Stimulated activated CD4-positive, alpha-beta T cell treated with anti-CD3 and anti-CD28 coated beads, TNF-alpha, amount 100 ng/mL, for 4 hours (primary cell): Measurements from ENCODE around the gene RNPS1.
"Not testable (repeated sequence)": the region's sequence is repeated elsewhere in the genome, so short reads cannot be mapped to it uniquely, and the experiment has no call there.

Experiments used
- DNase-seq, 3 experiments: peaks; one replicate each; pipeline ENCODE4 v3.0.0-alpha.2; 2020; ENCODE audit warnings: low read depth in 3 of 3

The RNPS1 gene

DNA sequence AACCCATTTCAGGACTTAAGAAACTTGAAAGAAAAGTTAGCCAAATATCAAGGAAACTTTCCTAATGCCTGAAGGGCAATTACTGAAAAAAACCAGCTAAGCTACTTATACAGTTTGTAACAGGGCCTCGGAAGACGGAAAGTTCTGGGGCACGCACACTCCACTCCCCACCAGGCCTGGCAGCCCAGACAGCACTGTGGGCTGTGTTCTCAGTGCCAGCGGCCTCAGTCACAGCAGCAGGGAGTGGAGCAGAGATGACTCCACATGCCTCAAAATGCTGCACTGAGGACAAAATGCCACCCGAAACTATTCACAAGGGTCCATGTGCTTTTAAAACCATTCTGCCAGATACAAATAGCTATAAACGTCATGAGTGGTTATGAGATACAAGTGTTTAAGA, 10.2 kb downstream of the RNPS1 start:
- no peak for DNase-seq

DNA sequence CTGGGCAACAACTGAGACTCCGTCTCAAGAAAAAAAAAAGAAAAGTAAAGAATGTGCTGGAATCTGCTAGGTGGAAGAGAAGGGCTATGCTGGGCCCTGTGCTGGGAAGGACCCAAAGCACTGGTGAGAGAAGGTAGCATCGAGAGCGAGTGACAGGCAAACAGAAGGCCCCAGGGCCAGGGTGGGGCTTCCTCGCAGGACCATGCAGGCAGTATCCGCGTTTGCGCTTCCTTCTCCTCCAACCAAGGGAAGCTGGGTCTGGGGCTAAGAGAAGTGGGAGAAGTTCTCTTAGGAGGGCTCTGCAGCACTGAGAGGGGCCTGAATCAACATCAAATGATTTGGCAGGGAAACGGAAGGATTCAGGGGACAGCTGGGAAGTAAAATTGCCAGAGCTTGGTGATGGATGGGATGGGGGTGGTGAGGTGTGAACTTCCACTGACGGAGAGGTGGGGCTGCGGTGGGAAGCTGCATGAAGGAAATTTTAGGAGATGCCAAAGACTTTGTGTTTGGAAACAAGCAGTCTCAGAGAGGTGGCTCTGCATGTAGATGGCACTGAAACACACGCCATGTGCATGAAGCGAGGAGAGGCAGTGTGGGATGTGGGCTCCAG, 11.3 kb downstream of the RNPS1 start:
- no peak for DNase-seq

DNA sequence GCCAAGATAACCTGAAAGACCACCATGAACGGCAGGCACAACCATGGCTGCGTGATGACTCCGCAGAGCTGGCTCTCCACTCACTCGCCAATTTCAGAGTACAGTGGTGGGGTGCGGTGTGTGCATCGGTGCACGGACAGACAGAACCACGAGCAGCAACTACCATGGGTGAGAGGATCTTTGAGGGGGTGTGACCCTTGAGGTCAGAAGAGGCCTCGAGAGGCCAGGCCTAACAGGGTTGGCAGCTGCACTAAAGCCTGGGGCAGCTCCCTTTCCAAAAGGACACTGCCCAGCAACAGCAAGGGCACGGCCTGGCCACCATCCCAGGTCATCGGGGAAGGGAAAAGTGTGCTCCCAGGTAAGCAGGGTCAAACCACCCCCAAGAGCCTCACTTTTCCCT, 14.6 kb downstream of the RNPS1 start:
- no peak for DNase-seq

DNA sequence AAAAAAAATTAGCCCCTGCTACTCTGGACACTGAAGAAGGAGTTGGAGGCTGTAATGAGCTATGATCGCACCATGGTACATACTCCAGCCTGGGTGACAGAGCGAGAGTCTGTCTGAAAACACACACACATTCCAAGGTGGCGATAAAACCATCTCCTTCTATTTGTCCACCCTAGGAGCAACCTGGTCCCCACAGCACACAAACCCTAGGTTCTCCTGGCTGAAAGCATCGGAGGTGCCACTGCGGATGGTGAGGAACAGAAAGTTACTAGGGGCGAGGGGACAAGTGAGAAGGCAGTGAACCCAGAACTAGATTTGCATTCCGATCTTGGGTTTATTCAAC, 15.1 kb downstream of the RNPS1 start:
- no peak for DNase-seq

DNA sequence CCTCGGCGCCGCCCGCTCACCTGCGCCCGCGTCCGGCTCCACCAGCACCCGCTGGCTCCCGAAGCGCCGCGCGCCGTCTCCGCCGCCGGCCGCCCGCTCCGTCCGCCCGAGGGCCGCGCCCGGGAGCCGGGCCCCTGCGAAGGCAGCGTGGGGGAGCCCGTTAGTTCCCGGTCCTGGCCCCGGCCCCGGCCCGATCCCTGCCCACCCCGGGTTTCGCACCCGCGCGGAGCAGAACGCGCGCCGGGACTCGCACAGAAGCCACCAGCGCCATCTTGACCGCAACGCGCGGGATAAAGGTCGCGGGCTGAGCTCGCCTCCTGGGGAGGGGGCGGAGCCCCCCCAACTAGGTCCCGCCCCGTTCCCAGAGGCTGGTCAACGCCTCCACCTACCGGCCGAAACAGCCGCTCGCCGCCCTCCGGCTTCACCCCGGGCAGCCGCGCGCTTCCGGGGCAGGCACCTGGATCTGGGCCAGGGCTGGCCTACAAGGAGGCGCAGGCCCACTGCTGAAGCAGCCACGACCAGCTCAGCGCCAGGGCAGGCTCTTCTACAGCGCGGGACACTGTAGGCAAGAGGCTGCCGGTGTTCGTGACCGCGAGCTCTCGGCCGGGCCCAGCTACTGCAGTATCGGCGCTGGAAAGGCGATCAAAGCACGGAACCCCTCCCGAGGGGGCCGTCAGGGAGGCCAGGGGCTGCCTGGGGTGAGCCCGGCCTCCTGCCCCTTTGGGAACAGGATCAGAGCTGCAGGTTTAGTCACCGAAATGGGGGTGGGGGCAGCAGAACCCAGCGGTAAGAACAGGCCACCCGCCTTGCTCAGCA, 16.4 kb downstream of the RNPS1 start, which contains the start of gene ECI1:
TSS of gene ECI1 (minus strand) at position 292 of the 816 bp plus-strand sequence. CDS start at position 271, 21 bp downstream.
- DNase-seq: peak; percentile 57 to 70 (median 61)

DNA sequence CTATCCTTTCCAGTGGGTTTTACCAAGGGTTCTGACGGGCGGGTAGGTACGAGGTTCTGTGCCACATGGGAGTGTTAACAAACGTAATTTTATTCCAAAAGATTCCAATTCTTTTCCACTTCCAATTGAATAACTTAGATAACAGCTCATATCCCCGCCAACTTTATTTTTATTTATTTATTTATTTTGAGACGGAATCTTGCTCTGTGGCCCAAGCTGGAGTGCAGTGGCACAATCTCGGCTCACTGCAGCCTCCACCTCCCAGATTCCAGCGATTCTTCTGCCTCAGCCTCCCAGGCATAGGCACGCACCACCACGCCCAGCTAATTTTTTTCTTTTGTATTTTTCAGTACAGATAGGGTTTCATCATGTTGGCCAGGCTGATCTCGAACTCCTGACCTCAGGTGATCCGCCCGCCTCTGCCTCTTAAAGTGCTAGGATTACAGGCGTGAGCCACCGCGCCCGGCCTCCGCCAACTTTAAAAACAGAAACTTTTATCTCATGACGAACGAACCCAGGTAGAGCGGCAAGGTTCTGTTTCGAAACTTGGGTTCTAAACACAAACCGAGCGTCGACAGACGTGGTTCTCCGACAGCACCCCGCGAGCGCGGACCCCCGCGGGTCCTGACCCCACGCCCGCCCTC, 17.2 kb downstream of the RNPS1 start:
- DNase-seq: peak in 1 of 3 experiments; percentile 14

DNA sequence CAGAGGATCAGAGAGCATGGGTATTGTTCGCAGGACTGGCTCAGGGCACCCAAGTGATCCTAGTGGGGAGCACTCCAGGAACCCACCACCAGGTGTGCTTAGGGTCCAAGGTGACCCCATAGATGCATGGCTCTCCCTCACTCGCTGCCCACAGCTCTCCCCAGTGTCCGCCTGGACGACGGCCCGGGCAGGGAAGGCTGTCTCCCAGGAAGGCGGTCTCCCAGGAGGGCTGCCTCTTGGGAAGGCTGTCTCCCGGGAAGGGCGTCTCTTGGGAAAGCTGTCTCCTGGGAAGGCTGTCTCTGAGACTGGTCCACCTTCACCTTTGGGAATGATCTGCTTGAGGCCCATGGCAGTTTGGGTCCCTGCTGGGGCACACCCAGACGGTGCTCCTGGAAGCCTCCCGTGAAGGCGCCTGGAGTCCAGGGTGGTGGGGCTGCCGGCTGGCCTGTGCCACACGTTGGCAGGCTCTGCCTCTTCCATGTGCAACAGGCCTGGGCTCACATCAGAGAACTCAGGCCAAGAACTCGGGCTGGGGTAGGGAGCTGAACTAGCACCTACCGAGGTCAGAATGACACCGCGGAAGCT, 21.5 kb downstream of the RNPS1 start:
- no peak for DNase-seq

GRCh38 chr16:2244926-2245795, 22.8 kb downstream of the RNPS1 start:
- DNase-seq: no peak

DNA sequence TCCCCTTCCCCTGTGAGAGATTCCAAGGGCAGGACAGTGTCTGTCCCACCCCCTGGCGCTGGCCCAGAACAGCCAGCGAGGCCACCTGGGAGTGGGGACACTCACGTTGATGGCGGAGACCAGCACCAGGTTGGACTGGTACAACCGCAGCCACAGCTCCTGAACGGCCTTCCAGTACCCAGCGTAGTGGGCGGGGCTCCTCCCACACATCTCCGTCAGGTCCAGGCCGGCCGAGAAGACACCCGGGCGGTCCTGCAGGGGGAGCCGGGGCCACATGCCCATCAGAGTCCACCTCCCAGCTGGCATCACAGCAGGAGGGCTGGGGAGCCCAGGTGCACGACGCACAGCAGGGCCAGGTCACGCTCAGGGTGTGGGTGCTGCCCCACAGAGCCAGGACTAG, 23.6 kb downstream of the RNPS1 start:
- DNase-seq: no peak

- no peak for DNase-seq
These were observed 24.1 kb downstream of the RNPS1 start for GRCh38 chr16:2243781-2244180.

DNA sequence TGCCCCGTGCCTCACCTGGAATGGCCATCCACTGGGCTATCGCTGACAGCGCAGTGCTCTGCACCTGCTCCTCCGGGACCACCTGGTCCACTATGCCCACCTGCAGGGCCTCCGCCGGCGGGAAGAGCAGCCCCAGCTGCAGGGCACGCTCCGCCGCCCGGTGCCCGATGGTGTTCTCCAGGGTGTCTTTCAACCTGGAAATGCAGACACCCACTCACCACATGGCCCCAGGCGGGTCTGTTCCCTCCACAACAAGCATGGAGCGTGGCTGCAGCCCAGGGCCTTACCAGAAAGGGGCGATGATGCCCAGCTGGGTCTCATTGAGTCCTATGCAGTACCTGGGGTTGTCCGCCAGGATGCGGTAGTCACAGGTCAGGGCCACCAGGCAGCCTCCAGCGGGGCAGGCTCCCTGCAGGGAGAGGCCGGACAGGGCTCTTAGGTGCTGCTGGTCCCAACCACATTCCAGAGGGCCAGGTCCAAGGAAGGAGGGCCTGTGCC, 24.8 kb downstream of the RNPS1 start:
- no peak for DNase-seq

- no peak for DNase-seq
These were observed 25.3 kb downstream of the RNPS1 start for GRCh38 chr16:2242598-2242997.

- not testable (repeated sequence) for DNase-seq
These were observed 27.6 kb downstream of the RNPS1 start for GRCh38 chr16:2240331-2240730.

GRCh38 chr16:2238838-2239675, 28.9 kb downstream of the RNPS1 start:
- DNase-seq: no peak

- no peak for DNase-seq
These were observed 29.6 kb downstream of the RNPS1 start for GRCh38 chr16:2238150-2238837.

DNA sequence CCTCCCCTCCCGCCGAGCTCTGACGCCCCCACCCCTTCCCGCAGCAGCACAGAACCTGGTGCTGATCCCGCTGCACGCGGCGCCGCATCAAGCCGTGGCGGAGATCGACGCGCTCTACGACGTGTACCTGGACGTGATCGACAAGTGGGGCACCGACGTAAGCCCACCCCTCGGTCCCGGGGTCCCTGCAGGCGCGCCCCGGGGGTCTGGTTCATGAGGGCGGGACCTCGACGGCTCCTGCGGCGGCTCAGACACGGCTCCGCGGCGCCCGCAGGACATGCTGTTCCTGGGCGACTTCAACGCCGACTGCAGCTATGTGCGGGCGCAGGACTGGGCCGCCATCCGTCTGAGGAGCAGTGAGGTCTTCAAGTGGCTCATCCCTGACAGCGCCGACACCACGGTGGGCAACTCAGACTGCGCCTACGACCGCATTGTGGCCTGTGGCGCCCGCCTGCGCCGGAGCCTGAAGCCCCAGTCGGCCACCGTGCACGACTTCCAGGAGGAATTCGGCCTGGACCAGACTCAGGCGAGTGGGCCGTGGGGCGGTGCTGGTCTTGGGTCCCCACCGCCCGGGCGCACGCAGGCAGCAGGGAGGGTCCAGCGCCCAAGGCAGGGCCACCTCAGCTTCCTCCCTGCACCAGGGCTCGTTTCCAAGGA, 30.3 kb downstream of the RNPS1 start:
- no peak for DNase-seq

GRCh38 chr16:2237102-2237482, 30.8 kb downstream of the RNPS1 start:
- no peak for DNase-seq

DNA sequence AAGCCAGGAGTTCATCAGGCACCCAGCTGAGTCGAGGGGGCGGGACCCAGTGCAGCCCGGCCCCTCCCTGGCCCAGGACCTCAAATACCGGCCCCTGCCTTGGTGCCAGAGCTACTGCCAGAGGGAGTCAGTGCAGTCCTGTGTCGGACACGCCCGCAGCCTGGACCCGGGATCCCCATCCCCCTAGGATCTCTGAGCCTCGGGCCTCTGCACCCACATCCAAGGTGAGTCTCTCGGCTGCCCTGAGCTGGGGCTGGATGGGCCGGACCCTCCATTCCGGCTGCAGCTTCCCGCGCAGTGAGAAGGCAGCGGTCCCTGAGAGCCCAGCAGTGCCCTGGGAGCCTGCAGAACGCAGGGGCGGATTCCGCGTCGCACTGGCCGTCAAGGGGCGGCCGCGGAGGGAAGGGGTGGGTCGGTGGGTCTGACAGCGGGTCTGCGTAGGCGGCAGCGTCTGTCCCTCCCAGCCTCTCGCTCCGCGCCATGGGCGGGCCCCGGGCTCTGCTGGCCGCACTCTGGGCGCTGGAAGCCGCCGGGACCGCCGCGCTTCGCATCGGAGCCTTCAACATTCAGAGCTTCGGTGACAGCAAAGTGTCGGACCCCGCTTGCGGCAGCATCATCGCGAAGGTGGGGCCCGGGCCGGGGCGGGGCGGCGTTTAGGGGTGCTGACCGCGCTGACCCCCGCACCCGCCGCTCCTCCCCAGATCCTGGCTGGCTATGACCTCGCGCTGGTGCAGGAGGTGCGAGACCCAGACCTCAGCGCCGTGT, 31.4 kb downstream of the RNPS1 start, which contains the start of gene DNASE1L2:
TSS of gene DNASE1L2 (plus strand) at position 108 of the 765 bp plus-strand sequence. CDS start at position 481, 373 bp downstream.
- no peak for DNase-seq
